H1 (cell line): ENCODE results near the gene GNB1L. TPM values are rescaled to one million over a fixed set of nuclear protein-coding genes. Genes with fewer than 3 reads are reported as not detected.

Experiments
- CBX8 ChIP-seq: fragments of 300-800, 300-1000 bp; sonication (generic); IDR thresholded peaks from 2 replicates; pipeline ENCODE4 v1.7.1; 2016; ENCODE audit warnings: low read depth, low read length, borderline replicate concordance
- EGR1 ChIP-seq: IDR thresholded peaks from 2 replicates; pipeline ENCODE4 v1.6.1; 2011; ENCODE audit warnings: low read depth, low read length, borderline replicate concordance
- KDM4A ChIP-seq: IDR thresholded peaks from one replicate; pipeline ENCODE4 v1.7.1; 2012; ENCODE audit warnings: low read depth, mild to moderate bottlenecking, moderate library complexity, low read length, inconsistent platforms; ENCODE audit not compliant: severe bottlenecking
- POLR2AphosphoS5 ChIP-seq: IDR thresholded peaks from 2 replicates; pipeline ENCODE4 v1.6.1; 2011; ENCODE audit warnings: low read depth, low read length
- RFX5 ChIP-seq: IDR thresholded peaks from 2 replicates; pipeline ENCODE4 v1.6.1; 2011; ENCODE audit warnings: low read depth, low read length, improper control_type of control experiment, borderline replicate concordance
- SP1 ChIP-seq: IDR thresholded peaks from 2 replicates; pipeline ENCODE4 v1.6.1; 2011; ENCODE audit warnings: low read depth, low read length
- SRF ChIP-seq: IDR thresholded peaks from 2 replicates; pipeline ENCODE4 v1.6.1; 2011; ENCODE audit warnings: mild to moderate bottlenecking, low read depth, low read length, moderate library complexity
- polyA plus RNA-seq, 7 experiments: library from polyadenylated mRNA; depleted of rRNA in 3 of 7; stranded (reverse) in 5 of 7; unstranded in 2 of 7; fragments of >200 nt in 5 of 7; fragments of 200-250 nt in 2 of 7; gene quantifications; 1 replicate in 5 of 7; 2 replicates in 1 of 7; 4 replicates in 1 of 7; pipeline versions ENCODE4 v1.2.1 to v1.2.3, GENCODE V29; 2011 to 2013; ENCODE audit warnings: missing spikeins in 2 of 7, mixed read lengths in 2 of 7
- total RNA-seq: library from RNA; stranded (reverse); fragmentation: NEBNext Ultra II Directional; extraction: Animal tissue kit (Norgen Biotek cat#: 25700); gene quantifications from 2 replicates; pipeline ENCODE4 v1.2.1, GENCODE V29; 2021

Gene GNB1L
- total and polyA plus RNA-seq, 2 of the 8 experiments (the other 6 are each of a cell fraction or from before 2014, with no cell fraction given), result 14.0 to 15.6 TPM

- TF ChIP-seq RFX5 (no peak), SP1 (no peak), KDM4A (no peak), SRF (no peak), CBX8 (no peak), EGR1 (no peak), POLR2AphosphoS5 (no peak)
- TF ChIP-seq, all 59 proteins: peak for 0
Measured at GRCh38 chr22:19738664-19739447, 115.8 kb downstream of the GNB1L start (continued).
